Measurements from ENCODE around the gene SLC5A2. TPM values are rescaled to one million over a fixed set of nuclear protein-coding genes. Genes with fewer than 3 reads are reported as not detected.

The SLC5A2 gene
- polyA plus RNA-seq, 2 of the 4 experiments (the other 2 are of a cell fraction), result 0.09 to 0.46 TPM

- Histone ChIP-seq H3K27ac (no peak overlapping the region), H3K4me2 (no peak overlapping the region), H3K4me1 (no peaks in the 10 kb centered on the region; the same call in 2 of the 3 replicates), H3K4me3 (no peak overlapping the region), H3K9me3 (no peaks in the 10 kb centered on the region)
- WGBS (ENCODE audit: missing lambda C conversion rate), result 29% methylated on average over 4 of the region's 4 CpGs
- DNase-seq (ENCODE audit: low read depth in 1 of 2, low spot score in 1 of 2) (no peak), FAIRE-seq (no peak), ATAC-seq (no peak)
- ChIA-PET CTCF (no interaction called here), POLR2A (no interaction called here)
- no peak for TF ChIP-seq JUN (IDR thresholded peaks at IDR 0.05)
- TF ChIP-seq EHMT2 (IDR thresholded peaks at IDR 0.05; ENCODE audit: low read depth), result no peak
- TF ChIP-seq FOSL2 (IDR thresholded peaks at IDR 0.05), result no peak
- no peak for TF ChIP-seq FOSL2 (CRISPR knock-in tag; IDR thresholded peaks at IDR 0.05)
- no peak for TF ChIP-seq CHD2 (IDR thresholded peaks at IDR 0.05; ENCODE audit: low read length, partially characterized antibody)
- TF ChIP-seq CBX2 (IDR thresholded peaks at IDR 0.05; ENCODE audit: borderline replicate concordance, low read depth), result no peak
These were observed 35.0 kb downstream of the SLC5A2 start for GRCh38 chr16:31517800-31518402.

- no peaks in the 10 kb centered on the region for H3K9me3 ChIP-seq
- H3K4me3 ChIP-seq, result no peak overlapping the region
- no peak overlapping the region for H3K4me2 ChIP-seq
- H3K27ac ChIP-seq, result no peak overlapping the region
- FAIRE-seq (no peak), ATAC-seq (no peak), DNase-seq (ENCODE audit: low read depth in 1 of 2, low spot score in 1 of 2) (no peak)
- CTCF ChIA-PET, result interaction anchor here (1.5 kb wide), 1 partner anchor 349 kb away, joined by 3 read pairs; no protein-coding TSS in a partner anchor
- 50% methylated on average over 2 of the region's 2 CpGs for WGBS (ENCODE audit: missing lambda C conversion rate)
- no peaks in the 10 kb centered on the region for H3K4me1 ChIP-seq
- POLR2A ChIA-PET, result no interaction called here
- TF ChIP-seq NFE2L2 (conservative IDR thresholded peaks at IDR 0.05; ENCODE audit: low read length) (no peak), CTCF (IDR thresholded peaks at IDR 0.05) (no peak), TP53 (CRISPR knock-in tag; IDR thresholded peaks at IDR 0.05) (no peak), MAZ (IDR thresholded peaks at IDR 0.05; ENCODE audit: borderline replicate concordance, low read depth, low read length) (no peak), BCL3 (IDR thresholded peaks at IDR 0.05) (no peak), EP300 (IDR thresholded peaks at IDR 0.05) (no peak), POLR2A (IDR thresholded peaks at IDR 0.05; ENCODE audit: low read length) (no peak), SMC3 (IDR thresholded peaks at IDR 0.05) (no peak), HOXB13 (CRISPR knock-in tag; IDR thresholded peaks at IDR 0.05; ENCODE audit: low read depth) (no peak), JUN (IDR thresholded peaks at IDR 0.05) (no peak), RARB (CRISPR knock-in tag; IDR thresholded peaks at IDR 0.05) (no peak), JUNB (IDR thresholded peaks at IDR 0.05) (no peak), ZFP36 (IDR thresholded peaks at IDR 0.05; ENCODE audit: borderline replicate concordance, partially characterized antibody) (no peak), CBX8 (IDR thresholded peaks at IDR 0.05) (no peak), HMGXB4 (CRISPR knock-in tag; IDR thresholded peaks at IDR 0.05; ENCODE audit: borderline replicate concordance) (no peak)
These were observed 37.0 kb downstream of the SLC5A2 start for GRCh38 chr16:31519759-31520431.
